ENCODE results near the gene DHRS13.

DNA sequence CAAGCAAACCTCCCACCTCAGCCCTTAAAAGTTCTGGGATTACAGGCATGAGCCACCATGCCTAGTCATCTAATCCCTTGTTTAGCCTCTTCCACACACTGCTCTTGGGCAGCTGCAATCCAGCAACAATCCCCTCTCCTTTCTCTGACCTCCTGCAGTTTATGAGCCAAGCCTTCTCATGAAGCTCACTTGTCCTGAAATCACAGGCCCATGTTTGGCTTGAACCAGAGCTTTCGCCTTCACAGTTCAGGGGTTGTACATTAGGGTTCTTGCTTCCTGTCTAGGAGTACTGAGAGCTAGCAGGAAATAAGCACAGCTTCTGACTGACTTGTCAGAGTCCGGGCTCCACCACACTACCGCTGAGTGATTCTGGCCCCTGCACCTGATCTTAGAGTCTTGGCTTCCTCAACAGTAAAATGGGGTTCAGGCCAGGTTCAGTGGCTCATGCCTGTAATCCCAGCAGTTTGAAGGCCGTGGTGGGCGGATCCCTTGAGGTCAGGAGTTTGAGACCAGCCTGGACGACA lies 31.8 kb downstream of the DHRS13 start:
- TF ChIP-seq CBFB (CRISPR knock-in tag; IDR thresholded peaks at IDR 0.05; ENCODE audit: low read depth), result no peak
- TF ChIP-seq, protein P1, sequence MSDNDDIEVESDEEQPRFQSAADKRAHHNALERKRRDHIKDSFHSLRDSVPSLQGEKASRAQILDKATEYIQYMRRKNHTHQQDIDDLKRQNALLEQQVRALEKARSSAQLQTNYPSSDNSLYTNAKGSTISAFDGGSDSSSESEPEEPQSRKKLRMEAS (CRISPR knock-in tag; IDR thresholded peaks at IDR 0.05), result no peak
- TF ChIP-seq, protein P2, sequence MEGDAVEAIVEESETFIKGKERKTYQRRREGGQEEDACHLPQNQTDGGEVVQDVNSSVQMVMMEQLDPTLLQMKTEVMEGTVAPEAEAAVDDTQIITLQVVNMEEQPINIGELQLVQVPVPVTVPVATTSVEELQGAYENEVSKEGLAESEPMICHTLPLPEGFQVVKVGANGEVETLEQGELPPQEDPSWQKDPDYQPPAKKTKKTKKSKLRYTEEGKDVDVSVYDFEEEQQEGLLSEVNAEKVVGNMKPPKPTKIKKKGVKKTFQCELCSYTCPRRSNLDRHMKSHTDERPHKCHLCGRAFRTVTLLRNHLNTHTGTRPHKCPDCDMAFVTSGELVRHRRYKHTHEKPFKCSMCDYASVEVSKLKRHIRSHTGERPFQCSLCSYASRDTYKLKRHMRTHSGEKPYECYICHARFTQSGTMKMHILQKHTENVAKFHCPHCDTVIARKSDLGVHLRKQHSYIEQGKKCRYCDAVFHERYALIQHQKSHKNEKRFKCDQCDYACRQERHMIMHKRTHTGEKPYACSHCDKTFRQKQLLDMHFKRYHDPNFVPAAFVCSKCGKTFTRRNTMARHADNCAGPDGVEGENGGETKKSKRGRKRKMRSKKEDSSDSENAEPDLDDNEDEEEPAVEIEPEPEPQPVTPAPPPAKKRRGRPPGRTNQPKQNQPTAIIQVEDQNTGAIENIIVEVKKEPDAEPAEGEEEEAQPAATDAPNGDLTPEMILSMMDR (IDR thresholded peaks at IDR 0.05), result no peak
- no peak for TF ChIP-seq ZNF671 (CRISPR knock-in tag; IDR thresholded peaks at IDR 0.05)
